Caki2 (cell line): ENCODE data around the gene CHRM4. TPM values are rescaled to one million over a fixed set of nuclear protein-coding genes. Genes with fewer than 3 reads are reported as not detected.

ENCODE experiments used
- DNase-seq: peaks from one replicate; pipeline ENCODE4 v3.0.0-alpha.2; 2015; ENCODE audit warnings: low read depth
- in situ Hi-C: cut with HindIII; loops from 2 replicates; pipeline ENCODE4 v1.10.0; 2016; ENCODE audit warnings: low sequenced_read_pairs, low pct_unique_long_range_greater_than_20kb, mixed read lengths
- total RNA-seq: library from RNA; depleted of rRNA; stranded (reverse); fragments of >200 nt; shearing (Covaris generic); gene quantifications from 2 replicates; pipeline ENCODE4 v1.2.3, GENCODE V29; 2014; ENCODE audit warnings: low replicate concordance; rRNA removed

The CHRM4 gene
- 3.2 TPM in 1 of 2 replicates, not detected in the other for total RNA-seq

- peak; percentile 52 for DNase-seq
- in situ Hi-C loops = no loop called here
These were observed at the start of gene CHRM4 for GRCh38 chr11:46391578-46392420. Gene CHRM4, minus strand, starts transcription at chr11:46391776. Its CDS starts 5,219 bp downstream, at chr11:46386557.

GRCh38 chr11:46438211-46438610 is 46.6 kb upstream of the CHRM4 start:
- in situ Hi-C loops = no loop called here
- DNase-seq = no peak

- DNase-seq = no peak
- in situ Hi-C loops = no loop called here
These were observed 45.6 kb upstream of the CHRM4 start for GRCh38 chr11:46437122-46437689.

GRCh38 chr11:46436113-46436512 is 44.5 kb upstream of the CHRM4 start:
- in situ Hi-C loops = no loop called here
- DNase-seq = no peak

GRCh38 chr11:46435679-46436078 is 44.1 kb upstream of the CHRM4 start:
- in situ Hi-C loops = no loop called here
- no peak for DNase-seq

GRCh38 chr11:46431211-46431610 is 39.6 kb upstream of the CHRM4 start:
- no peak for DNase-seq
- in situ Hi-C loops = no loop called here

- in situ Hi-C loops = no loop called here
These were observed 38.1 kb upstream of the CHRM4 start for GRCh38 chr11:46429717-46430116.

GRCh38 chr11:46427364-46427763 is 35.8 kb upstream of the CHRM4 start:
- in situ Hi-C loops = no loop called here
- no peak for DNase-seq

More at GRCh38 chr11:46429717-46430116, 38.1 kb upstream of the CHRM4 start:
- no peak for DNase-seq

- in situ Hi-C loops = no loop called here
- no peak for DNase-seq
These were observed 34.8 kb upstream of the CHRM4 start for GRCh38 chr11:46426233-46426991.

GRCh38 chr11:46422588-46422987 is 31.0 kb upstream of the CHRM4 start:
- DNase-seq = no peak
- in situ Hi-C loops = no loop called here

GRCh38 chr11:46421257-46421880 is 29.8 kb upstream of the CHRM4 start:
- in situ Hi-C loops = no loop called here
- no peak for DNase-seq

- in situ Hi-C loops = no loop called here
- no peak for DNase-seq
These were observed 28.9 kb upstream of the CHRM4 start for GRCh38 chr11:46420513-46420912.

GRCh38 chr11:46418751-46419150 is 27.2 kb upstream of the CHRM4 start:
- no peak for DNase-seq
- in situ Hi-C loops = no loop called here

- DNase-seq = no peak
- in situ Hi-C loops = no loop called here
These were observed 26.1 kb upstream of the CHRM4 start for GRCh38 chr11:46417711-46418110.

GRCh38 chr11:46414879-46415278 is 23.3 kb upstream of the CHRM4 start:
- in situ Hi-C loops = no loop called here
- no peak for DNase-seq

GRCh38 chr11:46414466-46414796 is 22.9 kb upstream of the CHRM4 start:
- DNase-seq = no peak
- in situ Hi-C loops = no loop called here

- DNase-seq = no peak
These were observed 22.3 kb upstream of the CHRM4 start for GRCh38 chr11:46413760-46414465.

GRCh38 chr11:46410021-46410420 is 18.4 kb upstream of the CHRM4 start:
- no peak for DNase-seq
- in situ Hi-C loops = no loop called here

More at GRCh38 chr11:46413760-46414465, 22.3 kb upstream of the CHRM4 start:
- in situ Hi-C loops = no loop called here
